ENCODE results near the gene MAP4K3.

The MAP4K3 gene

GRCh38 chr2:39334978-39335377 lies 102.1 kb downstream of the MAP4K3 start:
- TF ChIP-seq ZNF70 (CRISPR knock-in tag; IDR thresholded peaks at IDR 0.05) (no peak), ESRRG (CRISPR knock-in tag; IDR thresholded peaks at IDR 0.05) (no peak), TCF4 (CRISPR knock-in tag; IDR thresholded peaks at IDR 0.05; ENCODE audit: borderline replicate concordance) (no peak), ZFP30 (CRISPR knock-in tag; IDR thresholded peaks at IDR 0.05) (no peak), OSR1 (CRISPR knock-in tag; IDR thresholded peaks at IDR 0.05) (no peak), BACH2 (CRISPR knock-in tag; IDR thresholded peaks at IDR 0.05; ENCODE audit: borderline replicate concordance) (no peak), POU6F1 (CRISPR knock-in tag; IDR thresholded peaks at IDR 0.05; ENCODE audit: borderline replicate concordance, low read depth) (no peak), SNAI2 (CRISPR knock-in tag; IDR thresholded peaks at IDR 0.05) (no peak), RARB (CRISPR knock-in tag; IDR thresholded peaks at IDR 0.05) (no peak), CREB5 (CRISPR knock-in tag; IDR thresholded peaks at IDR 0.05; ENCODE audit: low read depth) (no peak), GLIS3 (CRISPR knock-in tag; IDR thresholded peaks at IDR 0.05) (no peak), ZNF565 (CRISPR knock-in tag; conservative IDR thresholded peaks at IDR 0.05; ENCODE audit: low read depth) (no peak), CSRNP3 (CRISPR knock-in tag; IDR thresholded peaks at IDR 0.05) (no peak), TOX (CRISPR knock-in tag; IDR thresholded peaks at IDR 0.05; ENCODE audit: borderline replicate concordance) (no peak), CSDC2 (CRISPR knock-in tag; IDR thresholded peaks at IDR 0.05) (no peak), ZFP3 (CRISPR knock-in tag; IDR thresholded peaks at IDR 0.05) (no peak), ISL1 (CRISPR knock-in tag; IDR thresholded peaks at IDR 0.05) (no peak), TSHZ2 (CRISPR knock-in tag; IDR thresholded peaks at IDR 0.05) (no peak), PATZ1 (CRISPR knock-in tag; IDR thresholded peaks at IDR 0.05; ENCODE audit: borderline replicate concordance) (no peak)
- no peak for ATAC-seq

- no peak for ATAC-seq
- TF ChIP-seq TCF4 (CRISPR knock-in tag; IDR thresholded peaks at IDR 0.05; ENCODE audit: borderline replicate concordance), result no peak
- no peak for TF ChIP-seq ZNF565 (CRISPR knock-in tag; conservative IDR thresholded peaks at IDR 0.05; ENCODE audit: low read depth)
- no peak for TF ChIP-seq CSDC2 (CRISPR knock-in tag; IDR thresholded peaks at IDR 0.05)
- no peak for TF ChIP-seq ARNTL (CRISPR knock-in tag; IDR thresholded peaks at IDR 0.05; ENCODE audit: borderline replicate concordance, low read depth)
- no peak for TF ChIP-seq GLIS3 (CRISPR knock-in tag; IDR thresholded peaks at IDR 0.05)
- TF ChIP-seq SNAI2 (CRISPR knock-in tag; IDR thresholded peaks at IDR 0.05), result no peak
- TF ChIP-seq ZFP30 (CRISPR knock-in tag; IDR thresholded peaks at IDR 0.05), result no peak
- no peak for TF ChIP-seq RARB (CRISPR knock-in tag; IDR thresholded peaks at IDR 0.05)
- no peak for TF ChIP-seq CSRNP3 (CRISPR knock-in tag; IDR thresholded peaks at IDR 0.05)
- TF ChIP-seq ZFP3 (CRISPR knock-in tag; IDR thresholded peaks at IDR 0.05), result no peak
- TF ChIP-seq TSHZ2 (CRISPR knock-in tag; IDR thresholded peaks at IDR 0.05), result no peak
- no peak for TF ChIP-seq PPARA (CRISPR knock-in tag; IDR thresholded peaks at IDR 0.05; ENCODE audit: borderline replicate concordance)
Observed at GRCh38 chr2:39334529-39334928, 102.6 kb downstream of the MAP4K3 start.
